DOHH2 (cell line): ENCODE data around the gene BANK1.

Experiments
- H3F3A ChIP-seq: fragments of 200-600 bp; sonication (generic), shearing (Covaris generic); 2 replicates; pipeline ENCODE4 v1.6.0; 2016; ENCODE audit warnings: antibody characterized with exemption, mild to moderate bottlenecking; ENCODE audit not compliant: control insufficient read depth, insufficient read depth
- H3K27ac ChIP-seq: fragments of 200-600 bp; sonication (generic); 2 replicates; pipeline ENCODE4 v1.5.1; 2014; ENCODE audit warnings: low read depth, mild to moderate bottlenecking, low read length, moderate library complexity
- H3K27me3 ChIP-seq: fragments of 200-600 bp; sonication (generic); 2 replicates; pipeline ENCODE4 v1.6.1; 2014; ENCODE audit warnings: mild to moderate bottlenecking, low read length, mixed read lengths; ENCODE audit not compliant: control insufficient read depth
- H3K36me3 ChIP-seq: fragments of 200-600 bp; sonication (generic); 2 replicates; pipeline ENCODE4 v1.6.1; 2014; ENCODE audit warnings: mild to moderate bottlenecking, low read length, moderate library complexity, mixed read lengths; ENCODE audit not compliant: control insufficient read depth
- H3K4me1 ChIP-seq: fragments of 200-600 bp; sonication (generic); 2 replicates; pipeline ENCODE4 v1.6.1; 2014; ENCODE audit warnings: mild to moderate bottlenecking, low read length, mixed read lengths; ENCODE audit not compliant: control insufficient read depth
- H3K4me2 ChIP-seq: fragments of 200-600 bp; sonication (generic); 2 replicates; pipeline ENCODE4 v1.6.0; 2014; ENCODE audit warnings: mild to moderate bottlenecking, low read length, moderate library complexity
- H3K4me3 ChIP-seq: fragments of 200-600 bp; sonication (generic); 2 replicates; pipeline ENCODE4 v1.5.1; 2014; ENCODE audit warnings: mild to moderate bottlenecking, low read length, mixed read lengths
- H3K79me2 ChIP-seq: fragments of 200-600 bp; sonication (generic); 2 replicates; pipeline ENCODE4 v1.6.1; 2014; ENCODE audit warnings: mild to moderate bottlenecking, low read length, mixed read lengths; ENCODE audit not compliant: control insufficient read depth
- H3K9me2 ChIP-seq: fragments of 200-600 bp; sonication (generic); replicated peaks from 2 replicates; pipeline ENCODE4 v1.6.1; 2014; ENCODE audit warnings: mild to moderate bottlenecking, low read length, mixed read lengths; ENCODE audit not compliant: control insufficient read depth
- H3K9me3 ChIP-seq: fragments of 200-600 bp; sonication (generic); 2 replicates; pipeline ENCODE4 v1.6.1; 2014; ENCODE audit warnings: antibody characterized with exemption, low read length, mixed read lengths; ENCODE audit not compliant: control insufficient read depth, insufficient read depth
- H4K20me1 ChIP-seq: fragments of 200-600 bp; sonication (generic); 2 replicates; pipeline ENCODE4 v1.6.0; 2014; ENCODE audit warnings: low read depth, mild to moderate bottlenecking, antibody characterized with exemption, low read length, moderate library complexity; ENCODE audit not compliant: control insufficient read depth, insufficient read depth
- CTCF ChIP-seq: fragments of 200-600 bp; sonication (generic); IDR thresholded peaks from one replicate; pipeline ENCODE4 v1.5.1; 2014; ENCODE audit warnings: antibody characterized with exemption, mild to moderate bottlenecking, low read depth, low read length; ENCODE audit not compliant: poor library complexity, severe bottlenecking
- EZH2phosphoT487 ChIP-seq: fragments of 200-600 bp; sonication (generic); IDR thresholded peaks from 2 replicates; pipeline ENCODE4 v1.6.1; 2017; ENCODE audit warnings: borderline replicate concordance, mild to moderate bottlenecking, antibody characterized with exemption, low read length, moderate library complexity, mixed read lengths

BANK1 gene

GRCh38 chr4:101992446-101992845, 201.9 kb downstream of the BANK1 start:
- no peaks in the 10 kb centered on the region for H3K9me3 ChIP-seq
- H3K27ac ChIP-seq, result no peak overlapping the region
- H3K4me3 ChIP-seq, result no peak overlapping the region
- no peaks in the 10 kb centered on the region for H3K4me1 ChIP-seq
- H4K20me1 ChIP-seq, result no peaks in the 10 kb centered on the region
- H3K4me2 ChIP-seq, result no peak overlapping the region
- no peaks in the 10 kb centered on the region for H3F3A ChIP-seq
- TF ChIP-seq EZH2phosphoT487 (no peak), CTCF (no peak)
- H3K9me2 ChIP-seq, result no peaks in the 10 kb centered on the region
- no peaks in the 10 kb centered on the region for H3K79me2 ChIP-seq
- no peaks in the 10 kb centered on the region for H3K36me3 ChIP-seq
- no peaks in the 10 kb centered on the region for H3K27me3 ChIP-seq

- Histone ChIP-seq H3F3A (no peaks in the 10 kb centered on the region), H3K4me2 (no peak overlapping the region), H3K79me2 (no peaks in the 10 kb centered on the region), H3K4me1 (no peaks in the 10 kb centered on the region), H3K27ac (no peak overlapping the region), H4K20me1 (no peaks in the 10 kb centered on the region), H3K9me3 (no peaks in the 10 kb centered on the region), H3K4me3 (no peak overlapping the region), H3K36me3 (no peaks in the 10 kb centered on the region), H3K9me2 (no peaks in the 10 kb centered on the region), H3K27me3 (no peaks in the 10 kb centered on the region)
- TF ChIP-seq EZH2phosphoT487 (no peak), CTCF (no peak)
Observed at GRCh38 chr4:101993002-101993841, 202.7 kb downstream of the BANK1 start.

- Histone ChIP-seq H3K4me1 (no peaks in the 10 kb centered on the region), H3K27me3 (no peaks in the 10 kb centered on the region), H3K27ac (no peak overlapping the region), H3K9me2 (no peaks in the 10 kb centered on the region), H3K36me3 (no peaks in the 10 kb centered on the region), H3K4me2 (no peak overlapping the region), H3K9me3 (no peaks in the 10 kb centered on the region), H4K20me1 (no peaks in the 10 kb centered on the region), H3K4me3 (no peak overlapping the region), H3F3A (no peaks in the 10 kb centered on the region), H3K79me2 (no peaks in the 10 kb centered on the region)
- TF ChIP-seq EZH2phosphoT487, result no peak
Observed at GRCh38 chr4:101993842-101994775, 203.6 kb downstream of the BANK1 start.
